SW480 (cell line): ENCODE results near the gene JOSD1.

Experiments
- DNase-seq: peaks from one replicate; pipeline ENCODE4 v3.0.0-alpha.2; 2016; ENCODE audit warnings: low spot score

Gene JOSD1

GRCh38 chr22:38712486-38713207 is 11.9 kb upstream of the JOSD1 start:
- no peak for DNase-seq

GRCh38 chr22:38710866-38711265 is 10.1 kb upstream of the JOSD1 start:
- no peak for DNase-seq

GRCh38 chr22:38710351-38710750 is 9.6 kb upstream of the JOSD1 start:
- DNase-seq, result no peak

- DNase-seq, result no peak
Measured at GRCh38 chr22:38709306-38709705, 8.6 kb upstream of the JOSD1 start.

- no peak for DNase-seq
Measured at GRCh38 chr22:38707984-38708383, 7.2 kb upstream of the JOSD1 start.

- peak; percentile 50 for DNase-seq
Measured at GRCh38 chr22:38707346-38707745, 6.6 kb upstream of the JOSD1 start.

GRCh38 chr22:38706901-38707195 is 6.1 kb upstream of the JOSD1 start:
- DNase-seq, result no peak

GRCh38 chr22:38706101-38706900 is 5.6 kb upstream of the JOSD1 start:
- DNase-seq, result peak; percentile 16

- peak; percentile 100 for DNase-seq
Measured at GRCh38 chr22:38705235-38706100, 4.7 kb upstream of the JOSD1 start, which contains the start of gene GTPBP1. TSS of gene GTPBP1 (plus strand) at chr22:38705944. CDS start at chr22:38705956, 12 bp downstream.

- peak; percentile 7 for DNase-seq
Measured at GRCh38 chr22:38704654-38705234, 4.0 kb upstream of the JOSD1 start.

GRCh38 chr22:38700270-38700788 is 414 bp downstream of the JOSD1 start:
- no peak for DNase-seq

GRCh38 chr22:38699784-38700183 is 959 bp downstream of the JOSD1 start:
- DNase-seq, result peak; percentile 26

GRCh38 chr22:38699143-38699542 is 1.6 kb downstream of the JOSD1 start:
- DNase-seq, result no peak

- DNase-seq, result no peak
Measured at GRCh38 chr22:38698407-38699094, 2.2 kb downstream of the JOSD1 start.

GRCh38 chr22:38697425-38698089 is 3.2 kb downstream of the JOSD1 start:
- DNase-seq, result no peak

- peak; percentile 60 for DNase-seq
Measured at GRCh38 chr22:38696606-38697424, 3.9 kb downstream of the JOSD1 start.

GRCh38 chr22:38694940-38695339 is 5.8 kb downstream of the JOSD1 start:
- DNase-seq, result no peak

GRCh38 chr22:38694049-38694448 is 6.7 kb downstream of the JOSD1 start:
- DNase-seq, result no peak

- no peak for DNase-seq
Measured at GRCh38 chr22:38689651-38690050, 11.1 kb downstream of the JOSD1 start.

GRCh38 chr22:38685761-38686160 is 15.0 kb downstream of the JOSD1 start:
- DNase-seq, result no peak
